Measurements from ENCODE around the gene METTL15.

Gene METTL15

DNA sequence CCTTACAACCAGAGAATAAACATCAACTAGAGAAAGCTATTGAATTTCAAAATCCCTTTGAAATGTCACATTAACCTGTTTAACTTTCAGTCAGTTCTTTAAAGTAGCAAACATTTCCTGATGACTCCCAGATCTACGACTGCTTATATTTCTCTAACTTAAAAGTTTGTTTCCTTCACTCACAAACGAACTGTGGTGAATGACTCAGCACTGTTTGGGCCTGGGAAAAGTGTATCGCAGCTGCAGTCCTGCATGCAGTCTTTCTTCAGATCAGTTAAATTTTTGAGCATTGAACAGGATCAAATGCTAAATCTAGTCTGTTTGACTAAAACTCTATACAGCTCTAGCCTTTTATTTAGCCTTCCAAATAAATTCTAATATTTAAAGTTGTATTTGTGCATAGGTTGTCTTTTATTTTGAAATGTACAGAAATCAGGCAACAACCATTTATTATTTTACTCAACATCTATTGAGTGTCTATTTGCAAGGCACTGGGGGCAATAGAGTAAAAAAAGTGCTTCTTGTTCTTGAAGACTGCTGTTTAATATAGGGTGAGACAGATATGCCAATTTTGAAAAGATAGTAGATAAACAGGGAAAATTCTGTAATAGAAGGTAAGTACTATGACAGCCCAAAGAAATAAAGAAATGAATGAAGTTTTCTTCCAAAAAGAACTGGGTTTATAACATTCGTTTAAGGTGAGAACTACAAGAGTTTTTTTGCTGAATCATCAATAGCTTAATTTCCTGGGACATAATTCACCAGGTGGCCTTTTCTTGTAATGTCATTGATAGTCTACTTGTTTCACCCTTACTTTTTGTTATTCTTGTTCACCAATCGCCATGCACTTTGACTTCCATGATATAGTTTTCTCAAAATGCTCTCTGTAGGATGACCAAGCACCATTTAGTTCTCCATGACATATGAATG lies 235.4 kb downstream of the METTL15 start:
- TF ChIP-seq, protein P1, sequence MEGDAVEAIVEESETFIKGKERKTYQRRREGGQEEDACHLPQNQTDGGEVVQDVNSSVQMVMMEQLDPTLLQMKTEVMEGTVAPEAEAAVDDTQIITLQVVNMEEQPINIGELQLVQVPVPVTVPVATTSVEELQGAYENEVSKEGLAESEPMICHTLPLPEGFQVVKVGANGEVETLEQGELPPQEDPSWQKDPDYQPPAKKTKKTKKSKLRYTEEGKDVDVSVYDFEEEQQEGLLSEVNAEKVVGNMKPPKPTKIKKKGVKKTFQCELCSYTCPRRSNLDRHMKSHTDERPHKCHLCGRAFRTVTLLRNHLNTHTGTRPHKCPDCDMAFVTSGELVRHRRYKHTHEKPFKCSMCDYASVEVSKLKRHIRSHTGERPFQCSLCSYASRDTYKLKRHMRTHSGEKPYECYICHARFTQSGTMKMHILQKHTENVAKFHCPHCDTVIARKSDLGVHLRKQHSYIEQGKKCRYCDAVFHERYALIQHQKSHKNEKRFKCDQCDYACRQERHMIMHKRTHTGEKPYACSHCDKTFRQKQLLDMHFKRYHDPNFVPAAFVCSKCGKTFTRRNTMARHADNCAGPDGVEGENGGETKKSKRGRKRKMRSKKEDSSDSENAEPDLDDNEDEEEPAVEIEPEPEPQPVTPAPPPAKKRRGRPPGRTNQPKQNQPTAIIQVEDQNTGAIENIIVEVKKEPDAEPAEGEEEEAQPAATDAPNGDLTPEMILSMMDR (IDR thresholded peaks at IDR 0.05; ENCODE audit: insufficient read depth, low read depth, low read length, missing control alignments) = no peak
- no peak overlapping the region for H3K4me3 ChIP-seq (ENCODE audit: low read length)
- peak; percentile 71 for DNase-seq (ENCODE audit: low read depth)

DNA sequence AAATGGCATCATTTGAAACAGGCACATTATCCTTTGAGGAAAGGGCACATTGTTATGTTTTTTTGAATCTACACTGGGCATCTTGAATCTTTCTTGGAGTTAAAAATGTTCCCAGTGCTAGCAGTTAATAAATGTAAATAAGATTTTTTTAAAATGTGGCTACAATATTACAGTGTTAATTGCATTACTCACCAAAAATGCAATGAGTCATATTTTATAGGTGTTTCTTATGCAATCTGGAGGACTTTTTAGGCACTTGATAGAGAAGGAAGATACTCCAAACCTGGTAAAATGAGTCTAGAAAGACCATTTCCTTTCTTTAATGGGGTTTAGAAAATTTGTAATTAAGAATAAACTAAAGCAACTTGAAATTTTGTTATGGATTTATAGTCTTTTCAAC lies 238.0 kb downstream of the METTL15 start:
- DNase-seq (ENCODE audit: low read depth) = peak; percentile 65
- no peak overlapping the region for H3K4me3 ChIP-seq (ENCODE audit: low read length)
- TF ChIP-seq, protein P1 (IDR thresholded peaks at IDR 0.05; ENCODE audit: insufficient read depth, low read depth, low read length, missing control alignments) = no peak

DNA sequence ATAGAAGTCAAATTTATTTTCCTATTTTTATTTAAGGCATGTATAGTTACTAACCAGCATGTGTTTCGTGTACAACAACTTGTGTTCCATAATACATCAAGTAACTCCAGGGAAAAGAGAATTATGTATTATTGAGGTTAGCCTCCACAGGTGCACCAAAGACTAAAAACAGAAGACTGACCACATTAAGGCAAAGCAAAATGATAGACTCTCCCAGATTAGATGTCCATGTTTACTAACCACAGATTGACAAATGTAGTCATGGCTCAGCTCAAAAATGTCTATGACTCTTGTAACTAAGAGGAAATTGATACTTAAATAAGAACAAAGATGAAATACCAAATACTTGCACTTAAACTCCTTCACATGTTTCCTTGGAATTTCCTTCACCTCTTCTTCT lies 238.5 kb downstream of the METTL15 start:
- no peak overlapping the region for H3K4me3 ChIP-seq (ENCODE audit: low read length)
- DNase-seq (ENCODE audit: low read depth) = peak; percentile 5

DNA sequence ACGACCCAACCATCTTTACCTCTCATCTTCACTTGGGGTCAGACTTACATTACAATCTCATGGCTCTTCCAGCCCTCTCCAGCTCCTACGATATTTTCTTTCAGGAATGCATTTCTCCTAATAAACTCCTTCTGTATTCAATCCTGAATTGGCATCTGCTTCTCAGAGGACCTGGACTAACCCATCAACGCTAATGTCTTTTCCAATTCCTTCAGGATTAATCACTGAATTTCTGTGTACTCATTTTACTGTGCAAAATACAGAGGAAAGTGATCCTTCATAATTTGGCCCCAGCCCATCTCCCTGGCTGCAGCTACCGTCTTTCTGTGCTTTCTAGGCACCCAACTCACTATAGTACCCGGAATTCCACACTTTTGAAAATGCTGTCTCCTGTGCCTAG lies 239.2 kb downstream of the METTL15 start:
- no peak for DNase-seq (ENCODE audit: low read depth)
- TF ChIP-seq, protein P1 (IDR thresholded peaks at IDR 0.05; ENCODE audit: insufficient read depth, low read depth, low read length, missing control alignments) = no peak

More for the DNA sequence above, 238.5 kb downstream of the METTL15 start:
- TF ChIP-seq, protein P1 (IDR thresholded peaks at IDR 0.05; ENCODE audit: insufficient read depth, low read depth, low read length, missing control alignments) = no peak

DNA sequence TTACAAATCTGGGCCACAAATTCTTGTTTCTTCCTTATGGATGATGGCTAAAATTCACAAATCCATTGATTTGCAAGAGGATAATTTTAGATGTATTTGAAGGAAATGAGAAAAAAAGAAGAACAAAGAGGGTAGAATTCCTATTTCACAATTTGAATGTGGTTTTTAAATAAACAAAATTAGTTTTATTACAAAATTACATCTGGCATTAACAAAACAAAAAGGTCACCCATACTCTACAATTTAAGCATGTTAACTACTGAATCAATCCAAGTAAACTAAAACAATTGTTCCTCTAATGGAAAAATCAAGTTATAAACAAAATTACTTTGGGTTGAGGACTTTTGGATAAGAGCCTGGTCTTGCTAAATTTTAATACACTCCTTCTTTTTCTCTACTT lies 242.0 kb downstream of the METTL15 start:
- TF ChIP-seq, protein P1 (IDR thresholded peaks at IDR 0.05; ENCODE audit: insufficient read depth, low read depth, low read length, missing control alignments) = no peak
- DNase-seq (ENCODE audit: low read depth) = no peak
- no peak overlapping the region for H3K4me3 ChIP-seq (ENCODE audit: low read length)

More for the DNA sequence above, 239.2 kb downstream of the METTL15 start:
- H3K4me3 ChIP-seq (ENCODE audit: low read length) = no peak overlapping the region

DNA sequence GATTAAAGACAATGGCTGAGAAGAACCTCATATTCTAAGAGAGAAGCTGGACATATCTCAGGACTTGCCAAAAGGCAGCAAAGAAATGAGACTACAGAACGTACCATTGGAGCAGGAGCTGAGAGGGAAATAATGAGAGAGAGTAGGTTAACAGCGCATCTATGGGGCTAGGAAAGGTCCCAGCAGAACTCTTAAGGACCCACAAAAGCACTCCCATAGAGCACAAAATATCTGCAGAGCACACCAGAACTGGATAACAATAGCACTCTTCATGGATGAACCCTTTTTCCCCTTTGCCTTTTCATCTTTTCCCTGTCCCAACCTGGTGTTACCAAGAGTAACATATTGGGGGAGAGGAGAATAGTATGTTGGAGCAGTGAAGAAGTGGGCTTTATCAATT lies 245.8 kb downstream of the METTL15 start:
- DNase-seq (ENCODE audit: low read depth) = no peak
- no peak overlapping the region for H3K4me3 ChIP-seq (ENCODE audit: low read length)
- TF ChIP-seq, protein P1 (IDR thresholded peaks at IDR 0.05; ENCODE audit: insufficient read depth, low read depth, low read length, missing control alignments) = no peak
